Ammon's horn (tissue), 1 donor: ENCODE measurements around the gene CFLAR.
"Not testable (repeated sequence)": the region's sequence is repeated elsewhere in the genome, so short reads cannot be mapped to it uniquely, and the experiment has no call there.

Experiments
- DNase-seq: peaks from one replicate; pipeline ENCODE4 v3.0.0-alpha.2; 2016; ENCODE audit warnings: low spot score

The CFLAR gene

GRCh38 chr2:201118961-201119854, 3.2 kb downstream of the CFLAR start:
- DNase-seq: no peak

GRCh38 chr2:201122276-201122675, 6.3 kb downstream of the CFLAR start:
- DNase-seq: no peak

- no peak for DNase-seq
These were observed 10.6 kb downstream of the CFLAR start for GRCh38 chr2:201126308-201127151.

DNA sequence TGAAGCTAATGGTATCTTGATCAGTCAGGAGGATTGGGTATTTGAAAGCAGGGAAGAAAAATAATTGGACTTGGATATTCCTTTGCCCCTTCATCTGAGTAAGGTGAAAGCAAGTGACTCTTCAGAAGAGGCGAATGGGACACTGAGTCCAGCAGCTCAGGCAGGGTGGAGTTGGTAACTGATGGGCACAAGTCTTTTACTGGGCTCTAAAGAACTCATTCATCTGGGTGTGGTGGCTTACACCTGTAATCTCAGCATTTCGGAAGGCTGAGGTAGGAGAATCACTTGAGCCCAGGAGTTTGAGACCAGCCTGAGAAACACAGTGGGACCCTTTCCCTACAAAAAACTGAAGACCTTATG, 11.2 kb downstream of the CFLAR start:
- no peak for DNase-seq

DNA sequence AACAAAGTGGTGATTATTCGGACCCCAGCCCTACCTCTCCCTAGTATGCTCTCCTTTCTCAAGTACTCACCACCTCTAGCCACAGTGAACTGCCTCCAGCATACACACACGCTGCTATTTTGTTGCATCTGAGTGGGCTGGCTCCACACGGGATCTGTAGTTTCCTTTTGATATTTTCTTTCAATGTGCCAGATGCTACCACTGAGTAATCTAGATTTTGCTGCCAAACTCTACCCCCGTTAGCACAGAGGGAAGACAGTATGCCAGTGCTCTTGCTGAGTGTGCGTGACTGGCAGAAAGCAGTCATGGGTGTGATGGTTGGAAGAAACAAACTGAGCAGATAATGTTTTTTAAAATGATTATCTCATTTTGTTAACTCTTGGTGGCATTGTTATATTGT, 11.6 kb downstream of the CFLAR start:
- peak; percentile 87 for DNase-seq

GRCh38 chr2:201128033-201128432, 12.1 kb downstream of the CFLAR start:
- DNase-seq: no peak

- DNase-seq: no peak
These were observed 13.1 kb downstream of the CFLAR start for GRCh38 chr2:201128933-201129505.

- DNase-seq: peak; percentile 46
These were observed 14.7 kb downstream of the CFLAR start for GRCh38 chr2:201130524-201131186.

DNA sequence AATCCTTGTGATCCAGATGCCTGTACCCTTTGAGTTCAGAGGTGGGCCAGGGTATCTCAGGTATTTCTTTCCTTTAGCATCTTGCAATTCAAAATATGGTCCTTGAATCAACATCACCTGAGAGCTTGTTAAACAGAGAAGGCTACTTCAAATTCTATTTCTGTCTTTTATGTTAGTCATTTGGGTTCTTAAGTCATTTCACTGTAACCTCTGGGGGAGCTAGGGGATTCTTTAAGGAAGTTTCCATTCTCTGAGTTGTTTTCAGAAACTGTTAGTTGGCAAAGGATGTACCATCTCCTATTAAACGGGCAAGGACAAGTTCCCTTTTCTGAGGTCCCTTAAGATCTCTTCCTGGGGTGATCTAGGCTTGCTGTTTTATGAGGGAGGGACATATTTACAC, 16.6 kb downstream of the CFLAR start:
- DNase-seq: no peak

DNA sequence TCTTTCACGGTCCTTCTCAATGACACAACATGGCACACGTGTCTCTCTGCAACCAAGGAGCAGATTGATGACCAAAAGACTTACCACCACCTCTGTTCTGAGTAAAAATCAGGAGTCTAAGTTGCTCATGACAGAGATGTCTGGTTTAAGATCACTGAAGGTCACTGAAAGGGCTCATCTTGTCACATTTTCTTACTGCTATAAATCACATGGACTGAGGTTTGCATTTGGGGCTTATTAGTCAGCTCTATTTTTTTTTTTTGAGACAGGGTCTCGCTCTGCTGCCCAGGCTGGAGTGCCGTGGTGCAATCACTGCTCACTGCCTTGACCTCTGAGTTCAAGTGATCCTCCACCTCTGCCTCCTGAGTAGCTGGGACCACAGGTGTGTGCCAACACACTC, 19.4 kb downstream of the CFLAR start:
- no peak for DNase-seq

DNA sequence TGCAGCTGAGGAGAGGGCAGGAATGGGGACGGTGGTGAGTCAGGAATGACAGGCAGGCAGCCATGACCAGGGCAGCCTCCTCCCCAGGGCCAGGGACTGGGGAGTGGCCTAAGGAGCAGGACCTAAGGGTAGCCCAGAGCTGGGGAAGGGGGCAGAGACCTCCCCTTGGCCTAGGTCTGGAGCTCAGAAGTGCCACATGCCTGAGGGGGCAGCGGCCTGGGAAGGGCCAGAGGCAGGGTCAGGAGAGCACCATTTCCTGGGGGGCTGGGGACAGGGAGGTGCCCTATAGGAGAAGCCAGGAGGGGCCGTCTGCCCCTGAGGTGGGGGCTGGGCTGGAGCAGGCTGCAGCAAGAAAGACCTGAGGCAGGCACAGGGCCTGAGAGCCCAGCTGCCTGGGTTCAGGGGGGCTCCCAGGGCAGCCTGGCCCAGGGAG, 20.9 kb downstream of the CFLAR start:
- DNase-seq: no peak

DNA sequence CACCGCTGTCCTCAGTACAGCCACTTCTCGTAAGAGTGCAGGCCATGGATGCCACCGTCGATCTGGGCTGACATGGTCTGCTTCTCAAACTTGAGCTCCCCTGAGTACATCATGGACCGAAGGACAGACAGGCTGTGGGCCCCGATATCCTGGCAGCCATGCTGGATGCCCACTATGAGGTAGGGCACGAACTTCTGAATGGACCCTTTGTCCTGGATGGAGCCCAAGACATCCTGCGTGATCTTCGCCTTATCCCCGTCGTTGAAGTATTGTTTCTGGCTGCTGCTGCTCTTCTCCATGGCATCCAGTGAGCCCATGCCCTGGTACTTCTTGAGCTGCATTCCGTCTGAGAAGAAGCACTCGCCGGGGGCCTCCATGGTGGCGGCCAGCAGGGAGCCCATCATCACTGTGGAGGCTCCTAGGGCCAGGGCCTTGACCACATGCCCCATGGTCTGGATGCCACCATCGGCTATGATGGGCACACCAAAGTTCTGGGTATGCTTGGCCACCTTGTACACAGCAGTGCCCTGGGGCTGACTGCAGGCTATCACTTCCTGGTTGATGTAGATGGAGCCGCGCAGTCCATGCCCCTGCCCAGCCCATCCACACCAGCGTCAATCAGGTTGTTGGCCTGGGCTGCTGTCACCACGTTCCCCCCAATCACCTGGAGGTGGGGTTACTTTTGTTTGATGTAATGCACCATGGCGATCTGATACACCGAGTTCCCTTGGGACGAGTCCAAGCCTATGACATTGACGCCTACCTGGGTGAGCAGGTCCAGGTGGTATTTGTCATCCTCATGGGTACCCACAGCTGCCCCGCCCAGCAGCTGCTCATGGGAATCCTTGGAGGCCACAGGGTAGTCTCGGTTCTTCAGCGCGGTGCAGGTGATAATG, 21.8 kb downstream of the CFLAR start:
- no peak for DNase-seq

GRCh38 chr2:201138401-201138970, 22.5 kb downstream of the CFLAR start:
- DNase-seq: no peak

DNA sequence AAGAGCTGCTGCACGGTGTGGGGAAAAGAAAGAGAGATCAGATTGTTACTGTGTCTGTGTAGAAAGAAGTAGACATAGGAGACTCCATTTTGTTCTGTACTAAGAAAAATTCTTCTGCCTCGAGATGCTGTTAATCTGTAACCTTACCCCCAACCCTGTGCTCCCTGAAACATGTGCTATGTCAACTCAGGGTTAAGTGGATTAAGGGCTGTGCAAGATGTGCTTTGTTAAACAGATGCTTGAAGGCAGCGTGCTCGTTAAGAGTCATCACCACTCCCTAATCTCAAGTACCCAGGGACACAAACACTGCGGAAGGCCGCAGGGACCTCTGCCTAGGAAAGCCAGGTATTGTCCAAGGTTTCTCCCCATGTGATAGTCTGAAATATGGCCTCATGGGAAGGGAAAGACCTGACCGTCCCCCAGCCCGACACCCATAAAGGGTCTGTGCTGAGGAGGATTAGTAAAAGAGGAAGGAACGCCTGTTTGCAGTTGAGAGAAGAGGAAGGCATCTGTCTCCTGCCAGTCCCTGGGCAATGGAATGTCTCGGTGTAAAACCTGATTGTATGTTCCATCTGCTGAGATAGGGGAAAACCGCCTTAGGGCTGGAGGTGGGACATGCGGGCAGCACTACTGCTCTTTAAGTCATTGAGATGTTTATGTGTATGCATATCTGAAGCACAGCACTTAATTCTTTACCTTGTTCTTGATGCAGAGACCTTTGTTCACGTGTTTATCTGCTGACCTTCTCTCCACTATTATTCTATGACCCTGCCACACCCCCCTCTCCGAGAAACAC, 23.2 kb downstream of the CFLAR start:
- not testable (repeated sequence) for DNase-seq

- DNase-seq: no peak
These were observed 24.1 kb downstream of the CFLAR start for GRCh38 chr2:201139836-201140604.

DNA sequence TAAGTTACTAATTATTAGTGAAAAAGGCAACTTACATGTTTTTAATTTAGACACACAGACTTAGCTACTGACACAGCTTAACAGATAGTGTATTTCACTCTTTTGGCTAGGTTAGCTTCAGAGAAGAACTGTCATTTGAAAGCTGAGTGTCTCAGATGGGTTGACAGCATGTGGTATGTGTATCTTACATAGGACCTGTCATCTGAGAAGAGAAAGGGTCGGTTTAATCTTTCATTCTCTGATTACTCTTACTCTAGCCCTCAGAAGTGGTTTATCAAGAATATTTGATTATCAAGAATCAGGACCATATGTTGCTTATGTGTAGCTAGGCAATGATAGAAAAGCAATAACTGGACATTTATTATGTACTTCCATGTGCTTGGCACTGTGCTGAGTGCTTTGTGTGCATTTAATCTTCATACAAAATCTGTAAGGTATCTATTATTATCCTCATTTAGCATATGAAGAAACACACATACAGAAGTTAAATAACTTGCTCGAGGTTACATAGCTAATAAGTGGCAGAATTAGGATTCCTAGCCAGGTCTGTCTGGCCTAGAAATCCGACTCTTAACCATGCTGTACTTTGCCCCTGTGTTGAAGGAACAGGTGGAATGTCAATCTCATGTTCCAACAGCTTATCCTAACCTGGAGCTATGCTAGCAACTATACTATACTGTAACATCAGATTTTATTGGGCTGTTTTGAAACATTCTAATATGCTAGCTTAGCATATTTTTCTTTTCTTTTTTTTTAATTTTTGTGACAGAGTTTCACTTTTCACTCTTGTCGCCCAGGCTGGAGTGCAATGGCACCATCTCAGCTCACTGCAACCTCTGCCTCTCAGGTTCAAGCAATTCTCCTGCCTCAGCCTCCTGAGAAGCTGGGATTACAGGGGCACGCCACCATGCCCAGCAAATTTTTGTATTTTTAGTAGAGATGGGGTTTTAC, 28.4 kb downstream of the CFLAR start:
- DNase-seq: no peak

DNA sequence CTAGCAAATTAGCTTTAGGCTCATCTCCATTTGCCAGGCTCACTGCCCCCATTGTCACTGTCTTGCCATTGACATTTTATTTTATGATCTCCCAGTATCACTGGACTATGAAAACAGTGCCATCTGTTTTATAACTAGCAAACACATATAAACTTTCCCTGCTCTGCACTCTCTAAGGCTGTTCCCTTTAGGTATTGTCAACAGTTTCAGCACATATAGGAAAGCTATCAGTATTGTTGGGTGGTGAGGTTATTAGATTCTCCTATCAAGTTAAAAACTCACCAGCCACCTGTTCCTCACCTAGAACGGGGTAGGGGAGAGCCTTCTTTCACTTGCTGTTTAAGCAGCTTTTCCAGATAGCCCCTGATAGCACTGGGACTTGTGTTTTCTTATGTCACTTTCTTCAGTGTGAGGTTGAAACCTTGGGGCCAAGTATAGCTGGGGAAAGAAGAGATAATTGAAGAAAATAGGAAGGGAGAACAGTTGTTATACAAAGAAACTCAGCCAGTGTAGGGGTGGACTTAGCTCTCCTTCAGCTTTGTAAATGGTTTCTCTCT, 32.5 kb downstream of the CFLAR start:
- no peak for DNase-seq
